ENCODE measurements around the gene DUOX1.

GRCh38 chr15:45201869-45202268, 72.1 kb downstream of the DUOX1 start:
- TF ChIP-seq RAD21 (IDR thresholded peaks at IDR 0.05; ENCODE audit: low read depth) (no peak), POLR2AphosphoS5 (IDR thresholded peaks at IDR 0.05; ENCODE audit: low read depth, low read length) (no peak), POLR2A (IDR thresholded peaks at IDR 0.05; ENCODE audit: borderline replicate concordance, extremely low read depth, insufficient read depth, insufficient read length) (no peak), CTCF (IDR thresholded peaks at IDR 0.05 in 2 of 3, conservative IDR thresholded peaks at IDR 0.05 in 1 of 3; ENCODE audit: borderline replicate concordance in 1 of 3, insufficient read depth in 1 of 3, low read depth in 2 of 3, low read length in 2 of 3) (no peak), SP1 (IDR thresholded peaks at IDR 0.05; ENCODE audit: low read depth) (no peak), ZNF274 (IDR thresholded peaks at IDR 0.05; ENCODE audit: low read depth, low read length) (no peak), EZH2 (IDR thresholded peaks at IDR 0.05) (no peak), EGR1 (IDR thresholded peaks at IDR 0.05; ENCODE audit: low read depth) (no peak), YY1 (IDR thresholded peaks at IDR 0.05; ENCODE audit: extremely low read depth, insufficient replicate concordance, low read depth, low read length) (no peak), CEBPB (IDR thresholded peaks at IDR 0.05; ENCODE audit: low read depth) (no peak), SIN3A (IDR thresholded peaks at IDR 0.05; ENCODE audit: low read depth) (no peak)
- TF ChIP-seq, protein P1, sequence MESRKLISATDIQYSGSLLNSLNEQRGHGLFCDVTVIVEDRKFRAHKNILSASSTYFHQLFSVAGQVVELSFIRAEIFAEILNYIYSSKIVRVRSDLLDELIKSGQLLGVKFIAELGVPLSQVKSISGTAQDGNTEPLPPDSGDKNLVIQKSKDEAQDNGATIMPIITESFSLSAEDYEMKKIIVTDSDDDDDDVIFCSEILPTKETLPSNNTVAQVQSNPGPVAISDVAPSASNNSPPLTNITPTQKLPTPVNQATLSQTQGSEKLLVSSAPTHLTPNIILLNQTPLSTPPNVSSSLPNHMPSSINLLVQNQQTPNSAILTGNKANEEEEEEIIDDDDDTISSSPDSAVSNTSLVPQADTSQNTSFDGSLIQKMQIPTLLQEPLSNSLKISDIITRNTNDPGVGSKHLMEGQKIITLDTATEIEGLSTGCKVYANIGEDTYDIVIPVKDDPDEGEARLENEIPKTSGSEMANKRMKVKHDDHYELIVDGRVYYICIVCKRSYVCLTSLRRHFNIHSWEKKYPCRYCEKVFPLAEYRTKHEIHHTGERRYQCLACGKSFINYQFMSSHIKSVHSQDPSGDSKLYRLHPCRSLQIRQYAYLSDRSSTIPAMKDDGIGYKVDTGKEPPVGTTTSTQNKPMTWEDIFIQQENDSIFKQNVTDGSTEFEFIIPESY (IDR thresholded peaks at IDR 0.05; ENCODE audit: extremely low read depth, insufficient replicate concordance, low read length), result no peak
- TF ChIP-seq, protein P2, sequence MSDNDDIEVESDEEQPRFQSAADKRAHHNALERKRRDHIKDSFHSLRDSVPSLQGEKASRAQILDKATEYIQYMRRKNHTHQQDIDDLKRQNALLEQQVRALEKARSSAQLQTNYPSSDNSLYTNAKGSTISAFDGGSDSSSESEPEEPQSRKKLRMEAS (IDR thresholded peaks at IDR 0.05), result no peak

All from HCT116 (cell line).